Upper lobe of right lung (tissue), 1 donor: ENCODE data around the gene SPARC. TPM values are rescaled to one million over a fixed set of nuclear protein-coding genes. Genes with fewer than 3 reads are reported as not detected.

Source experiments
- ATAC-seq: fragments of 200-7000 bp; cut with Tn5 transposase; one replicate; pipeline ENCODE4 v1.9.1; 2020; ENCODE audit warnings: mild to moderate bottlenecking, moderate library complexity
- DNase-seq: peaks from one replicate; pipeline ENCODE4 v3.0.0-alpha.2; 2020
- H3K27ac ChIP-seq: fragments of 200-600 bp; one replicate; pipeline ENCODE4 v1.8.0; 2022
- H3K27me3 ChIP-seq: fragments of 200-600 bp; one replicate; pipeline ENCODE4 v1.8.0; 2022; ENCODE audit warnings: mild to moderate bottlenecking
- H3K36me3 ChIP-seq: fragments of 200-600 bp; one replicate; pipeline ENCODE4 v1.8.0; 2022
- H3K4me1 ChIP-seq: fragments of 200-600 bp; one replicate; pipeline ENCODE4 v1.8.0; 2022
- H3K4me3 ChIP-seq: fragments of 200-600 bp; one replicate; pipeline ENCODE4 v1.8.0; 2022; ENCODE audit warnings: mild to moderate bottlenecking
- H3K9me3 ChIP-seq: fragments of 200-600 bp; one replicate; pipeline ENCODE4 v1.8.0; 2022
- CTCF ChIP-seq: fragments of 200-600 bp; IDR thresholded peaks from one replicate; pipeline ENCODE4 v1.8.0; 2022; ENCODE audit warnings: antibody characterized with exemption
- intact Hi-C: fragments of 100-400 bp; cut with DNase I; formaldehyde crosslinking; loops from one replicate; pipeline ENCODE4 v1.11.0; 2022
- total RNA-seq: library from RNA; stranded (reverse); fragmentation: NEBNext Ultra II Directional; extraction: Animal tissue kit (Norgen Biotek cat#: 25700); gene quantifications from one replicate; pipeline ENCODE4 v1.2.1, GENCODE V29; 2021
- donor health status: DM: no; HTN: yes; CAD: no; lungs with severe emphysema.

The SPARC gene
- total RNA-seq, 1 donor from 2014 or later, result 1,248 TPM

GRCh38 chr5:151664694-151665585 lies 21.8 kb downstream of the SPARC start:
- DNase-seq, result no peak
- Histone ChIP-seq H3K4me3 (no peak overlapping the region), H3K4me1 (peaks cover 59% of the 10 kb centered on the region), H3K36me3 (peaks cover 70% of the 10 kb centered on the region), H3K27ac (peak overlapping the region; percentile 79), H3K9me3 (no peaks in the 10 kb centered on the region), H3K27me3 (no peaks in the 10 kb centered on the region)
- intact Hi-C loops, result loop anchor here (5.0 kb wide), 1 partner anchor 77 kb away; no protein-coding TSS in a partner anchor
- TF ChIP-seq CTCF, result no peak
- no peak for ATAC-seq

GRCh38 chr5:151663617-151664293 lies 23.0 kb downstream of the SPARC start:
- peaks cover 60% of the 10 kb centered on the region for H3K4me1 ChIP-seq
- peak overlapping the region; percentile 79 for H3K27ac ChIP-seq
- peak; percentile 77 for ATAC-seq
- H3K4me3 ChIP-seq, result no peak overlapping the region
- H3K9me3 ChIP-seq, result no peaks in the 10 kb centered on the region
- TF ChIP-seq CTCF, result no peak
- intact Hi-C loops, result loop anchor here (5.0 kb wide), 1 partner anchor 79 kb away; no protein-coding TSS in a partner anchor
- H3K36me3 ChIP-seq, result peaks cover 58% of the 10 kb centered on the region
- H3K27me3 ChIP-seq, result no peaks in the 10 kb centered on the region
- DNase-seq, result no peak

- DNase-seq, result no peak
- Histone ChIP-seq H3K9me3 (no peaks in the 10 kb centered on the region), H3K4me3 (no peak overlapping the region), H3K27ac (peak overlapping the region; percentile 79), H3K27me3 (no peaks in the 10 kb centered on the region), H3K4me1 (peaks cover 57% of the 10 kb centered on the region), H3K36me3 (peaks cover 49% of the 10 kb centered on the region)
- ATAC-seq, result no peak
- no peak for TF ChIP-seq CTCF
- intact Hi-C loops, result loop anchor here (5.0 kb wide), 1 partner anchor 79 kb away; no protein-coding TSS in a partner anchor
These were observed 23.9 kb downstream of the SPARC start for GRCh38 chr5:151662805-151663204.

GRCh38 chr5:151661968-151662732 lies 24.6 kb downstream of the SPARC start:
- peaks cover 42% of the 10 kb centered on the region for H3K36me3 ChIP-seq
- H3K9me3 ChIP-seq, result no peaks in the 10 kb centered on the region
- no peaks in the 10 kb centered on the region for H3K27me3 ChIP-seq
- no peak overlapping the region for H3K4me3 ChIP-seq
- no peak for ATAC-seq
- TF ChIP-seq CTCF, result no peak
- H3K4me1 ChIP-seq, result peaks cover 50% of the 10 kb centered on the region
- intact Hi-C loops, result loop anchor here (5.0 kb wide), 1 partner anchor 80 kb away; no protein-coding TSS in a partner anchor
- no peak overlapping the region for H3K27ac ChIP-seq
- no peak for DNase-seq
